Measurements from ENCODE around the gene SNTG2. TPM values are rescaled to one million over a fixed set of nuclear protein-coding genes. Genes with fewer than 3 reads are reported as not detected.

Gene SNTG2
- total RNA-seq, 1 experiment from 2014 or later, result 20.5 TPM

- TF ChIP-seq ZBTB21 (CRISPR knock-in tag; IDR thresholded peaks at IDR 0.05; ENCODE audit: borderline replicate concordance), result no peak
- TF ChIP-seq, protein P1, sequence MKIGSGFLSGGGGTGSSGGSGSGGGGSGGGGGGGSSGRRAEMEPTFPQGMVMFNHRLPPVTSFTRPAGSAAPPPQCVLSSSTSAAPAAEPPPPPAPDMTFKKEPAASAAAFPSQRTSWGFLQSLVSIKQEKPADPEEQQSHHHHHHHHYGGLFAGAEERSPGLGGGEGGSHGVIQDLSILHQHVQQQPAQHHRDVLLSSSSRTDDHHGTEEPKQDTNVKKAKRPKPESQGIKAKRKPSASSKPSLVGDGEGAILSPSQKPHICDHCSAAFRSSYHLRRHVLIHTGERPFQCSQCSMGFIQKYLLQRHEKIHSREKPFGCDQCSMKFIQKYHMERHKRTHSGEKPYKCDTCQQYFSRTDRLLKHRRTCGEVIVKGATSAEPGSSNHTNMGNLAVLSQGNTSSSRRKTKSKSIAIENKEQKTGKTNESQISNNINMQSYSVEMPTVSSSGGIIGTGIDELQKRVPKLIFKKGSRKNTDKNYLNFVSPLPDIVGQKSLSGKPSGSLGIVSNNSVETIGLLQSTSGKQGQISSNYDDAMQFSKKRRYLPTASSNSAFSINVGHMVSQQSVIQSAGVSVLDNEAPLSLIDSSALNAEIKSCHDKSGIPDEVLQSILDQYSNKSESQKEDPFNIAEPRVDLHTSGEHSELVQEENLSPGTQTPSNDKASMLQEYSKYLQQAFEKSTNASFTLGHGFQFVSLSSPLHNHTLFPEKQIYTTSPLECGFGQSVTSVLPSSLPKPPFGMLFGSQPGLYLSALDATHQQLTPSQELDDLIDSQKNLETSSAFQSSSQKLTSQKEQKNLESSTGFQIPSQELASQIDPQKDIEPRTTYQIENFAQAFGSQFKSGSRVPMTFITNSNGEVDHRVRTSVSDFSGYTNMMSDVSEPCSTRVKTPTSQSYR (CRISPR knock-in tag; IDR thresholded peaks at IDR 0.05), result no peak
- TF ChIP-seq ATF6 (CRISPR knock-in tag; IDR thresholded peaks at IDR 0.05), result no peak
- TF ChIP-seq OVOL2 (CRISPR knock-in tag; IDR thresholded peaks at IDR 0.05; ENCODE audit: borderline replicate concordance), result no peak
- no peak for TF ChIP-seq TEAD1 (CRISPR knock-in tag; IDR thresholded peaks at IDR 0.05)
- no peak for TF ChIP-seq NR2C2 (CRISPR knock-in tag; IDR thresholded peaks at IDR 0.05)
- no peak for TF ChIP-seq ZNF423 (CRISPR knock-in tag; IDR thresholded peaks at IDR 0.05)
Measured at GRCh38 chr2:1078326-1078725, 127.7 kb downstream of the SNTG2 start (continued).

GRCh38 chr2:1079873-1080799 lies 129.5 kb downstream of the SNTG2 start:
- ATAC-seq (no peak; the same call in 1 of the 2 replicates), DNase-seq (ENCODE audit: low spot score) (no peak)
- peaks cover 10% of the 10 kb centered on the region for H3K4me1 Mint-ChIP-seq
- ChIA-PET CTCF (interaction anchor here (0.8 to 1.3 kb wide), 3 partner anchors 17 to 60 kb away, joined by 3 to 5 read pairs (median 3); no protein-coding TSS in a partner anchor), POLR2A (no interaction called here)
- no peak overlapping the region for H3K4me3 Mint-ChIP-seq
- peaks cover 5% of the 10 kb centered on the region; the same call in 1 of the 2 replicates for H3K27me3 Mint-ChIP-seq (ENCODE audit: low read depth)
- H3K27ac Mint-ChIP-seq, result no peak overlapping the region
- no peaks in the 10 kb centered on the region for H3K9me3 Mint-ChIP-seq
- peaks cover 13% of the 10 kb centered on the region for H3K36me3 Mint-ChIP-seq
- TF ChIP-seq E2F5 (CRISPR knock-in tag; IDR thresholded peaks at IDR 0.05), result no peak
- TF ChIP-seq, protein P2, sequence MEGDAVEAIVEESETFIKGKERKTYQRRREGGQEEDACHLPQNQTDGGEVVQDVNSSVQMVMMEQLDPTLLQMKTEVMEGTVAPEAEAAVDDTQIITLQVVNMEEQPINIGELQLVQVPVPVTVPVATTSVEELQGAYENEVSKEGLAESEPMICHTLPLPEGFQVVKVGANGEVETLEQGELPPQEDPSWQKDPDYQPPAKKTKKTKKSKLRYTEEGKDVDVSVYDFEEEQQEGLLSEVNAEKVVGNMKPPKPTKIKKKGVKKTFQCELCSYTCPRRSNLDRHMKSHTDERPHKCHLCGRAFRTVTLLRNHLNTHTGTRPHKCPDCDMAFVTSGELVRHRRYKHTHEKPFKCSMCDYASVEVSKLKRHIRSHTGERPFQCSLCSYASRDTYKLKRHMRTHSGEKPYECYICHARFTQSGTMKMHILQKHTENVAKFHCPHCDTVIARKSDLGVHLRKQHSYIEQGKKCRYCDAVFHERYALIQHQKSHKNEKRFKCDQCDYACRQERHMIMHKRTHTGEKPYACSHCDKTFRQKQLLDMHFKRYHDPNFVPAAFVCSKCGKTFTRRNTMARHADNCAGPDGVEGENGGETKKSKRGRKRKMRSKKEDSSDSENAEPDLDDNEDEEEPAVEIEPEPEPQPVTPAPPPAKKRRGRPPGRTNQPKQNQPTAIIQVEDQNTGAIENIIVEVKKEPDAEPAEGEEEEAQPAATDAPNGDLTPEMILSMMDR (IDR thresholded peaks at IDR 0.05), result no peak
- TF ChIP-seq NR2C2 (CRISPR knock-in tag; IDR thresholded peaks at IDR 0.05), result no peak
- no peak for TF ChIP-seq MLX (CRISPR knock-in tag; IDR thresholded peaks at IDR 0.05)
- TF ChIP-seq ZSCAN18 (CRISPR knock-in tag; IDR thresholded peaks at IDR 0.05), result no peak
- TF ChIP-seq ZNF138 (CRISPR knock-in tag; conservative IDR thresholded peaks at IDR 0.05), result no peak
- no peak for TF ChIP-seq HMGA2 (CRISPR knock-in tag; IDR thresholded peaks at IDR 0.05)
- no peak for TF ChIP-seq ELF4 (CRISPR knock-in tag; IDR thresholded peaks at IDR 0.05; ENCODE audit: low read depth)
- TF ChIP-seq ZNF671 (CRISPR knock-in tag; IDR thresholded peaks at IDR 0.05), result no peak
- TF ChIP-seq, protein P3, sequence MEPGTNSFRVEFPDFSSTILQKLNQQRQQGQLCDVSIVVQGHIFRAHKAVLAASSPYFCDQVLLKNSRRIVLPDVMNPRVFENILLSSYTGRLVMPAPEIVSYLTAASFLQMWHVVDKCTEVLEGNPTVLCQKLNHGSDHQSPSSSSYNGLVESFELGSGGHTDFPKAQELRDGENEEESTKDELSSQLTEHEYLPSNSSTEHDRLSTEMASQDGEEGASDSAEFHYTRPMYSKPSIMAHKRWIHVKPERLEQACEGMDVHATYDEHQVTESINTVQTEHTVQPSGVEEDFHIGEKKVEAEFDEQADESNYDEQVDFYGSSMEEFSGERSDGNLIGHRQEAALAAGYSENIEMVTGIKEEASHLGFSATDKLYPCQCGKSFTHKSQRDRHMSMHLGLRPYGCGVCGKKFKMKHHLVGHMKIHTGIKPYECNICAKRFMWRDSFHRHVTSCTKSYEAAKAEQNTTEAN (CRISPR knock-in tag; IDR thresholded peaks at IDR 0.05), result no peak
- TF ChIP-seq MXD4 (CRISPR knock-in tag; IDR thresholded peaks at IDR 0.05; ENCODE audit: borderline replicate concordance), result no peak
- no peak for TF ChIP-seq ATF6 (CRISPR knock-in tag; IDR thresholded peaks at IDR 0.05)
- TF ChIP-seq, protein P4, sequence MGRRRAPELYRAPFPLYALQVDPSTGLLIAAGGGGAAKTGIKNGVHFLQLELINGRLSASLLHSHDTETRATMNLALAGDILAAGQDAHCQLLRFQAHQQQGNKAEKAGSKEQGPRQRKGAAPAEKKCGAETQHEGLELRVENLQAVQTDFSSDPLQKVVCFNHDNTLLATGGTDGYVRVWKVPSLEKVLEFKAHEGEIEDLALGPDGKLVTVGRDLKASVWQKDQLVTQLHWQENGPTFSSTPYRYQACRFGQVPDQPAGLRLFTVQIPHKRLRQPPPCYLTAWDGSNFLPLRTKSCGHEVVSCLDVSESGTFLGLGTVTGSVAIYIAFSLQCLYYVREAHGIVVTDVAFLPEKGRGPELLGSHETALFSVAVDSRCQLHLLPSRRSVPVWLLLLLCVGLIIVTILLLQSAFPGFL (CRISPR knock-in tag; IDR thresholded peaks at IDR 0.05; ENCODE audit: borderline replicate concordance), result no peak
